Neutrophil (primary cell): ENCODE results near the gene SULT1C2.

Experiments
- H3K27ac ChIP-seq: fragments of 200-600 bp; sonication (generic); 2 replicates; pipeline ENCODE4 v1.5.1; 2016; ENCODE audit warnings: mild to moderate bottlenecking, moderate library complexity
- H3K27me3 ChIP-seq: fragments of 200-600 bp; sonication (generic); 2 replicates; pipeline ENCODE4 v1.6.0; 2016; ENCODE audit warnings: mild to moderate bottlenecking
- H3K36me3 ChIP-seq: fragments of 200-600 bp; sonication (generic); 2 replicates; pipeline ENCODE4 v1.5.1; 2017
- H3K4me1 ChIP-seq, 2 experiments: fragments of 200-600 bp in 1 of 2; sonication (generic) in 1 of 2; 1 replicate in 1 of 2; 2 replicates in 1 of 2; pipeline versions ENCODE4 v1.5.1 to v1.6.1; 2013 to 2016; ENCODE audit warnings: low read depth in 1 of 2, low read length in 1 of 2, mild to moderate bottlenecking in 1 of 2, moderate library complexity in 1 of 2; ENCODE audit not compliant: control insufficient read depth in 1 of 2, insufficient read depth in 1 of 2
- H3K4me3 ChIP-seq, 2 experiments: fragments of 200-600 bp in 1 of 2; sonication (generic) in 1 of 2; 1 replicate in 1 of 2; 2 replicates in 1 of 2; pipeline ENCODE4 v1.5.1; 2013 to 2016; ENCODE audit warnings: low read depth in 1 of 2, low read length in 1 of 2, mild to moderate bottlenecking in 1 of 2, moderate library complexity in 1 of 2
- H3K9me3 ChIP-seq: fragments of 200-600 bp; sonication (generic); 2 replicates; pipeline ENCODE4 v1.5.1; 2016
- TF ChIP-seq, protein P1 (sequence below): fragments of 200-600 bp; sonication (generic); IDR thresholded peaks from 2 replicates; pipeline ENCODE4 v1.5.1; 2016; ENCODE audit warnings: antibody characterized with exemption

SULT1C2 gene

DNA sequence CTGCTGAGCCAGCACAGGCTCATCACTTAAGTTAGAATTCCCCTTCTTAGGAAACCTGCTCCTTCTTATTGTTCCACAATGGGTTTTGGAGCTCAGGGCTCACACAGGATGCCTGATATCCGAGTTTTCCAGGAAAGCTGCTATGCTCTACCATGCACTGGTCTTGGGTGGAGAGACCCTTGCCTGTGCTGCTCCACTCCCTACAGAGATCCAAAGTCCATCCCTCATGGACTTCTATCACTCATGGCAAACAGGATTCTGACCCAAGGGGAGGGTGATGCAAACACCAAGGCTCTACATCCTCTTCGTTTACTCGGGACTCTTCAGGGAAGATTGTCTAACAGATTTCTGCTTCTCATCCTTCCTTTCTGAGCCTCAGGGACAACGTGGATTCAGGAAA, 5.2 kb downstream of the SULT1C2 start:
- no peak overlapping the region for H3K27ac ChIP-seq
- no peaks in the 10 kb centered on the region for H3K36me3 ChIP-seq
- no peak overlapping the region for H3K4me3 ChIP-seq
- TF ChIP-seq, protein P1, sequence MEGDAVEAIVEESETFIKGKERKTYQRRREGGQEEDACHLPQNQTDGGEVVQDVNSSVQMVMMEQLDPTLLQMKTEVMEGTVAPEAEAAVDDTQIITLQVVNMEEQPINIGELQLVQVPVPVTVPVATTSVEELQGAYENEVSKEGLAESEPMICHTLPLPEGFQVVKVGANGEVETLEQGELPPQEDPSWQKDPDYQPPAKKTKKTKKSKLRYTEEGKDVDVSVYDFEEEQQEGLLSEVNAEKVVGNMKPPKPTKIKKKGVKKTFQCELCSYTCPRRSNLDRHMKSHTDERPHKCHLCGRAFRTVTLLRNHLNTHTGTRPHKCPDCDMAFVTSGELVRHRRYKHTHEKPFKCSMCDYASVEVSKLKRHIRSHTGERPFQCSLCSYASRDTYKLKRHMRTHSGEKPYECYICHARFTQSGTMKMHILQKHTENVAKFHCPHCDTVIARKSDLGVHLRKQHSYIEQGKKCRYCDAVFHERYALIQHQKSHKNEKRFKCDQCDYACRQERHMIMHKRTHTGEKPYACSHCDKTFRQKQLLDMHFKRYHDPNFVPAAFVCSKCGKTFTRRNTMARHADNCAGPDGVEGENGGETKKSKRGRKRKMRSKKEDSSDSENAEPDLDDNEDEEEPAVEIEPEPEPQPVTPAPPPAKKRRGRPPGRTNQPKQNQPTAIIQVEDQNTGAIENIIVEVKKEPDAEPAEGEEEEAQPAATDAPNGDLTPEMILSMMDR = no peak
- no peaks in the 10 kb centered on the region for H3K9me3 ChIP-seq
- no peaks in the 10 kb centered on the region for H3K4me1 ChIP-seq
- H3K27me3 ChIP-seq = no peaks in the 10 kb centered on the region

DNA sequence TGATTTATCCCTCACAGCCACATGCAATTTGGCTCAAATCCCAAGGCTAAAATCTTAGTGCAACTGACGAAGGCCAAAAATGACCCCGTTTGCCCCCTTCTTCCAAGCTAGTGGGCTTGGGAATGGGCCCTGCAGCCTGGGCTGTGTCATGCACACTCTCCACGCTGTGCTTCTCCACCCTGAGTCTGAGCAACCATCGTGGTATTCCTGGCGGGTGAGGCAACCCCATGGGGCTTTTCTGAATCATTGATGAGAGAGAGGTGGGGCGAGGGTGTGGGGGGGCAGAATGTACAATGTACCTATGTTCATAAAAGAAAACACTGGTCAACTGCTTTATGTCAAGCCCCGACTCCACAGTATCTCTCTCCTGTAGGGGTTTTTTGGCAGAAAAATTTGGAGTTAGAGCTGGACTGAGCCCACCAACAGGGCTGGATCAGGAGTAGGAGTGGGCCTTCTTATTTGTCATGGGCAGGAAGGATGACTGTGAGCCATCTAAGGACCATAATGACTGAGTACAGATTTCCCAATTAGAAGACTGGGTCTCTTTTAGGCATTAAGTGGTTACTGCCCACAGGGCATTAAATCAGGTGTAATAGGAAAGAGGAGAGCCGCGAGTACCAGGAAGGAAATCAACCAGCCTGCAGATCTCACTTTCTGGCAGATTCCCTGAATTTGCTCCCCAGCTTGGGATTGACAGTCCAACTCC, 8.9 kb downstream of the SULT1C2 start:
- Histone ChIP-seq H3K36me3 (no peaks in the 10 kb centered on the region), H3K27me3 (no peaks in the 10 kb centered on the region), H3K27ac (no peak overlapping the region), H3K9me3 (no peaks in the 10 kb centered on the region), H3K4me1 (no peaks in the 10 kb centered on the region), H3K4me3 (no peak overlapping the region)
- TF ChIP-seq, protein P1 = no peak

DNA sequence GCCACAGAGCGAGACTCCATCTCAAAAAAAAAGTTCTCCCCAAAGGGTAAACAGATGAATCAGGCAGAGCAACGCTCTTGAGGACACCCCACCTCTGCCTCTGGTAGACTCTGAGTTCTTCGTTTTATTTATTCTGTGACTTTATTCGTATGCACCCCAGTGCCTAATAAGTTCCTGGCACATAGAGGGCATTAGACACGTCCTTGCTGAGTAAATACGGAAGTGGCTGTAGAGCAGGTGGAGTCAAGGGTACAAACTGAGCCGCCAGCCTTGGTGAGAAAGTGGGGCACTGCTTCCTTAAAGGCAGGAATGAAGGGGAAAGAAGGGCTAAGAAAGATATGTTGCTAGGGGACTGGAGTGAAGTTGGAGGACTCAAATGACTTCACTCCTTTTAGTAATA, 12.9 kb downstream of the SULT1C2 start:
- no peak overlapping the region for H3K27ac ChIP-seq
- TF ChIP-seq, protein P1 = no peak

DNA sequence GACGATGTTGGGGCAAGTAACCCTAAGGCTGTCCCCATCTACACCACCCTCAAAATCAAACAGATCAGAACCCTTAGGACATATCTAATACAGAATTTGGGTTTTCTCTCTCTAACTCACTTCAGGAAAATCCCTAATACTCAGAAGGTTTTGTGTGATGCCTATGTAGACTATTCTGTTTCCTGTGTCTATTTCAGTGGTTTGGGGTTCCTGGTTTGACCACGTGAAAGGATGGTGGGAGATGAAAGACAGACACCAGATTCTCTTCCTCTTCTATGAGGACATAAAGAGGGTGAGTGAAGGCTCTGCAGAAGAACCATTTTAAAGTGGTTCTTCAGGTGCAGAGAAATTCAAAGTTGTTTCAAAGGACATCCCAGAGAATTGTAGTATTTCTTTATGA, 16.3 kb downstream of the SULT1C2 start:
- TF ChIP-seq, protein P1 = no peak
- no peaks in the 10 kb centered on the region for H3K9me3 ChIP-seq
- no peaks in the 10 kb centered on the region for H3K4me1 ChIP-seq
- no peaks in the 10 kb centered on the region for H3K36me3 ChIP-seq
- H3K4me3 ChIP-seq = no peak overlapping the region
- H3K27ac ChIP-seq = no peak overlapping the region
- no peaks in the 10 kb centered on the region for H3K27me3 ChIP-seq

More for the DNA sequence above, 12.9 kb downstream of the SULT1C2 start:
- Histone ChIP-seq H3K4me1 (no peaks in the 10 kb centered on the region), H3K36me3 (no peaks in the 10 kb centered on the region), H3K27me3 (no peaks in the 10 kb centered on the region), H3K9me3 (no peaks in the 10 kb centered on the region), H3K4me3 (no peak overlapping the region)

DNA sequence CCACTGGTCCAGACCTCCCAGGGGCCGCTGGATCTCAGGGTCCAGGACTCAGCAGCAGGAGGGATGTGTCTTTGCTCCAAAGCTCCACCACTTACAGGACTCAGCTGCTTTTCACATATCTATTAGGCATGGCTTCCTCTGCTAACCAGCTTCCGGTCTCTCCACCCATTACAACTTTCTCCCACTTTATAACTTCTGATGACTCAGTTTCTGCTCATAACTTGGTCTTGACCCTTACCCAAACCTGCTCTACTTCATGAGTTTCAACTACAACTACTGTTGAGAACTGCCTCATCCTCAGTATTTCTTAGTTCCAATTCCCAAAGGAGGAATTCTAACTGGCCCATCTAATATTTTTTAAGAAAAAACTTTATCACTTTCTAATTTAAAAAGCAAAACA, 17.2 kb downstream of the SULT1C2 start:
- Histone ChIP-seq H3K9me3 (no peaks in the 10 kb centered on the region), H3K27me3 (no peaks in the 10 kb centered on the region), H3K4me3 (no peak overlapping the region), H3K36me3 (no peaks in the 10 kb centered on the region), H3K27ac (no peak overlapping the region), H3K4me1 (no peaks in the 10 kb centered on the region)
- TF ChIP-seq, protein P1 = no peak
